NCI-H1048 (cell line): ENCODE measurements around the gene PARD3B.

Experiments used
- DNase-seq: peaks from one replicate; lab custom pipeline; 2025; lab: John Stamatoyannopoulos, UW

PARD3B gene

GRCh38 chr2:204842068-204842467, 296.8 kb downstream of the PARD3B start:
- DNase-seq, result no peak

DNA sequence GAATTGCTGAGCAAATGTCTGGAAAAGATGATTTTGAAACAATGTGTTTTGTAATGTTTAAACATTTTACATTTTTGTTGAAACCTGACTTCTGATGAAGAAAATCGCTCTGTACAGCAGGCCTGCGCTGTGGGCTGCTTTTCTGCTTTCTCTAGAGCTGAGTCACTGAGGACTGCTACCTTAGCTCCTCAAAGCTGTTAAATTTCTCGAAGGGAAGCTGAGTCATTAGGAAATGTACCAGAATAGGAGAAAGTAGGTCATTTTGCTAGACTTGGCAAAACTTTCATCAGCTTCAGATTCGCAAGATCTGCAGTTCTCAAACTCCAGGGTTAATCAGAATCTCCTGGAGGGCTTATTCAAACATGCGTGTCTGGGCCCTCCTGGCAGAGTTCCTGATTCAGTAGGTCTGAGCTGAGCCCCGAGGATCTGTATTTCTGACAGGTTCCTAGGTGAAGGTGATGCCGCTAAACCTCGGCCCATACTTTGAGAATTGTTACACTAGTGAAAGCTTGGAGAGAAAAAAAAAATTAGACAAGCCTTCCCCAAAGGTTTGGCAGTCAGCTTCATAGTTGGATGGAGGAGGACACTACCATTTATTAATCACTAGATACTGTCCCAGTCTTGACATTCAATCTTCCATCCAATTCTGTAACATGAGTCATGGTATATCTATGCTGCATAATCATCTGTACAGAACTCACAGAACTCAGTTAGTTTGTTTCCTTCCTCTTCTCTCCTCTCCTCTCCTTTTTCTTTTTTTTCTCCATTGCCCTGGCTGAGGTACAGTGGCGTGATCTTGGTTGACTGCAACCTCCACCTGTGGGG, 297.6 kb downstream of the PARD3B start:
- no peak for DNase-seq

DNA sequence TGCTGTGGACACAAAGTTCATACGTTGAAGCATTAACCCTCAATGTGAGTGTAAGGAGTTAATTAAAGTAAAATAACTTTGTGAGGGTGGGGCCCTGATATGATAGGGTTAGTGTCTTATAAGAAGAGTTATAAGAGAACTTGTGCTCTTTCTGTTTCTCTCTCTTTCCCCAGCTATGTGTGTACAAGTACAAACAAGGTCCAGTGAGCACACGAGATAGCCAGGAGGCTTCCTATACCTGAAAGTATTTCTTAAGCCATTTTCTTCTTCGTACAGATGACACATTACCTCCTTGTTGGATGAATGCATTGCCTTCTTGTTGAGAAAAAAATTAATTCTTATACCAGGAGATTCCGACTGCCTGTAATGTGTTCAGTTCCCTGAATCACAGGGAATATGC, 301.2 kb downstream of the PARD3B start:
- no peak for DNase-seq

GRCh38 chr2:204849892-204850291, 304.6 kb downstream of the PARD3B start:
- peak; percentile 17 for DNase-seq

DNA sequence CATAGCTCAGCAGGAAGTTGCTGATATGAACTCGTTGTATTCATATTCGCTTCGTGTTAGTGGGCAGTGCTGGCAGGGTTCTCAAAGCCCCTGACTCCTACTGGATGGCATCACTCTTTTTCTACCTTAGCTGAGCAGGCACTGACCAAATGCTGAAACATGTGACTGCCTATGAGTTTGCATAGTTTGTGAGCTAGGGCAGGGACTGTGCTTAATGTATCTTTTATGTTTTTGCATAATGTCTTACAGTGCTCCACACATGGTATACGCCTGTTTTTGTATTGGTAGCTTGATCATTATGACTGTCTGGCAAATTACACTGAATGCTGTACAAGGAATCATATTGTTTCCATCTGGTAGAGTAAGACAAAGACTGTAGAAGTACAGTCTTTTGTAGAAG, 305.3 kb downstream of the PARD3B start:
- peak; percentile 3 for DNase-seq

DNA sequence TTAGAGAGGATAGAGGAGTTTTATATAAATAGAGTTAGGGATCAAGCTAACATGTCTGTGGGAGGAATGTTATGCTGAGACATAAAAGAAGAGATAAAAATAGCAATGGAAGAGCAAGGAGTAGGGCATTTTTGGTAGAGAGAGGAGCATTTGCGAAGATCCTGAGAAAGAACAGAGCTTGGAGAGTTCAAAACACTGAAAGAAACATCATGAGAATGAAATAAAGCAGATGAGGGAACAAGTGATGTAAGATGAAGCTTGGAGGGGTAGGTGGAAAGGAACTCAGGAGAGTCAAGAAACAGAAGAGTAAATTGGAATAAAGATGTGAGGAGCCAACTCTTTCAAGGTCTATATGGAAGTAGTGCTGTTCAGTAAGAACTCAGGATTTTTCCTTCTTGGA, 308.6 kb downstream of the PARD3B start:
- DNase-seq, result no peak

GRCh38 chr2:204860274-204860673, 315.0 kb downstream of the PARD3B start:
- no peak for DNase-seq

- DNase-seq, result no peak
Measured at GRCh38 chr2:204862809-204863208, 317.5 kb downstream of the PARD3B start.

- no peak for DNase-seq
Measured at GRCh38 chr2:204863336-204863735, 318.1 kb downstream of the PARD3B start.

DNA sequence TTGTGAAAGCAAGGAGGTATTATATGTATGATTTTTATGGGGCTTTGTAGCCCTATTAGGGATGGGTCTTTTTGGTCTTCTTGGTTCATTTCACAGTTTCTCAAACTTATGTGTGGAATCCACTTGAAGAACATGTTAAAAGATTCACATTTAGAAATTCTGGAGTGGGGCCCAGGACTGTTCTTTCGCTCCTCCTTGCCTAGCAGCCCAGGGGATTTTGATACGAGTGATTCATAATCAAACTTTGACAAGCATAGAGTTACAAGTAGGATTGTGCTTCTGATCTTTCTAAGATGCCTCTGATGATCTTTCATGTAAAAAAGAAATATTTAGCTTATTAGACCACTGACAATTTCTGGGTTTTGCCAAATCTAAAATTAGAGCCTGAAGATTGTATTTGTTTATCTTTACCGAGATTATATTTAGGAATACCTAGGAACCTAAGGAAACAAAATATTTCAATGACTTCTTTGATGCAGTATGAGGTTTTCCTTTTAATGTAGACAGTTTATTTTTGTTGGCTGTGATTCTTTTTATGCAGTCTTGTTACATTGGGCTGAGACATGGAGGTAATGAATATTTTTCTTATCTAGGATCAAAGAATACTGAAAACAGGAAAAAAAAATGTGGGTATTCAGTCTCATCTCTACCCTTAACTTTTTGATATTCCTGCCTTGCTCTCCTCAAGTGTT, 324.0 kb downstream of the PARD3B start:
- DNase-seq, result no peak

- no peak for DNase-seq
Measured at GRCh38 chr2:204870053-204870452, 324.8 kb downstream of the PARD3B start.

GRCh38 chr2:204871231-204871953, 326.1 kb downstream of the PARD3B start:
- no peak for DNase-seq

DNA sequence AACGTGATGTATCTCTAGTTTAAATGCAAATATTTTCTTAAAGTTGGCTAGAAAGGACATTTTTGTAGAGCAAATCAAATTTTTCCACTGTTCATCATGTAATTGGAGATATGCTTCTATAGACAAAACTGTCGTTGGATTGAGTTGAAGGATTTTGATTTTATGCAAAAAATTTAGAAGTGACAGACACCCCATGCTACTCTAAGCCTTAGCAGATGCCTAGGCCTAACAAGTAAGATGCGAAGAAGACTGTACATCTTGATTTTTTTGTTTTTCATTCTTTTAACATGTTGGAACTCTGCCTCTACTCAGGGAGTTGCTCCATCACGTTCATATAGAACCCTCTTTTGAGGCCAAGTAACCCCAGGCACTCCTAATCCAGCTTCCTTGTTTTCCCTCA, 331.0 kb downstream of the PARD3B start:
- DNase-seq, result no peak

DNA sequence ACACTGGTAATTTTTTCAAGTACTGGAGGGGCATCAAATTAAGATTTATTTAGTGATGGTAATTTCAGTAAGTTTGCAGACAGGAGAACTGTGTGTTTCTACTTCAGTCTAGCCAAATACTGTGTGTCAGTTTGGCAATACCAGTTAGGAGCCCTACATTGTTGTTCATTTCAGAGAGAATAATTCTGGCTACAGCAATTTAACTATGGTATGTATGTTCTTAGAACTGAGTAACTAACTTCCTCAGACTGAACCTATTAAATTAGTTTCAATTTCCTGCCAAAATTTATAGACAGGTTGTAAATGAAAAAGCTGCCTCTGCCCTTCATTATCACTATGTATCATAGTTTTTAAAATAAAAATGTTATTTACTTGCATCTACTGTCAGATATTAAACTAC, 332.4 kb downstream of the PARD3B start:
- no peak for DNase-seq

DNA sequence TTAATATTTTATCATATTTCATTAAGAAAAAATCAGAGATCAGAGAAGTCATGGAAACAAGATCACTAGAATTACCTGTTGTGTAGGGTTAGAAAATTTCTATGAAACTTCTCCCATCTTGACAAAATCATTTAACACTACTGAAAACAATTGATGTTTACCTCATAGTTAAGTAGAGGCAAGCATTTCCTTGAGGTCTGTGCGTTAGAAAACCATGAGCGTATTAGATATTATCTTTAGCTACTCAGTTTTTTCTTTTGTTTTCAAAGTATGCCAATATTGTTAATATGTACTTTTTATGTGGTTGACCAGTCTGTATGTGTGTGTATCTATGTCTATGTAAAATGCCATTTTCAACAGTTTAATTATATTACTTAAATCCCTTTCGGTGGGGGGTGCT, 335.7 kb downstream of the PARD3B start:
- DNase-seq, result no peak

GRCh38 chr2:204881655-204882054, 336.4 kb downstream of the PARD3B start:
- no peak for DNase-seq

DNA sequence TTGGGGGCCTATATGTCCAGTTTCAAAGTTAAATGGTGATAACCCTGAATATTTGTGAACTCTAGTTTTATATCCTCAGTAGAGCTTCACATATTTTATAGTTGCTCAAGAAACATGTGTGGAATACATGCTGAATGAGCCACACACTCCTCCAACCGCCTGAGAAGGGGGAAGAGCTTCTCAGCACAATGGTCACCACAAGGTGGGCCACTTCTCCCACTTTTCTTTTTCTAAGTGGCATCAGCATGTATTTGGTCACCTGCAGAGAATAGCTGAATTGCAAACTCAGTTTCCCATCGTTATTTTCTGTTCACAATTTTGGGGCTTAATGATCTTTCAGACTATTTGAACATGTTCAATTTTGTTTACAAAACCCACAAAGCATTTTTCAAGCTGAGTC, 340.5 kb downstream of the PARD3B start:
- no peak for DNase-seq

DNA sequence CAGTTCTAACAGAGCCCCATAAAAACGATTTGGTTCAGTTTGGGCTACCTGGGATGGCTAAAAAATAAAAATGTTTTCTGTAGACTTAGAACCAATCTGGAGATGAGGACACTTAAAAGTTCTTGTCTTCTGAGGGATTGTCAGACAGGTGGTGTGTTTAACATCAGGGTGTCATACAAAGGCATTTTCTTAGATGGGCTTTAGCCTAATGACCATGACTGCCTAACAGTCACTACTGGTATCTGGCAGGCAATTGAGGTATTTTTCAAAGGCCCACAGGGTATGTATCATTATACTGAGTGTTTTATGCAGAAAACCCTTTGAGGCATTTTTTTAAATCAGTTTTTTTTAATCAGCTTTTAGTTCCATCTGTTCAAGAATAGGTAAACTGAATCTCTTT, 341.4 kb downstream of the PARD3B start:
- DNase-seq, result no peak

DNA sequence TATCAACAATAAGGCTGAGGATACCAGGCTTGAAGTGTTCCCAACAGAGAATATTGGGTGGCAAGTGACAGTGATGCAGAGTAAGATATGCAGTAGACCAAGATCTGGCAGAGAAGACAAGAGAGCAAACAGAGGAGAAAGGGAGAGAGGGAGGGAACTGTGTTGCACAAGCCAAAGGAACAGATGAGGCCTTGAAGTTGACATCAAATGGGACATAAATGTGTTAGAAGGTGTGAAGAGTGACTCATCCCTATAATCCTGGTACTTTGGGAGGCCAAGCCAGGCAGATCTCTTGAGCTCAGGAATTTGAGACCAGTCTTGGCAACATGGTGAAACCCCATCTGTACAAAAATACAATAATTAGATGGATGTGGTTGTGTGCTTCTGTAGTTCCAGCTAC, 342.9 kb downstream of the PARD3B start:
- DNase-seq, result no peak

DNA sequence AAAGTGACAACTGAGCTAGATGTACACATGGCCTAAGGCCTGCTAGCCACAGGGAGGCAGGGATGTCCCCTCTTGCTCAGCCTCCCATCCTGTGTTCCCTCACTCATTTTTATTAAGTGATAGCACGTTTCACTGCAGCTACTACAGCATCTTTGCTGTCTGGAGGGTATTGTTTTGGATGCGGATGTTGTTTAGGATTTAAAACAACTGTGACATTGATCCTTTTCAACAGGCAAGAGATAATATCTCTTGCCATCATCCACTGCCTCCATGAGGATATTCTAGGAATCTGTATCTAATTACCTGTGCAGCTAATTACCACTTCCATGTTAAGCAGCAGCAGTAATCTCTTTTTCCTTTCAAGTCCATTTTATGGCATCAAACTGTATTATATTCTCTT, 345.4 kb downstream of the PARD3B start:
- DNase-seq, result no peak

DNA sequence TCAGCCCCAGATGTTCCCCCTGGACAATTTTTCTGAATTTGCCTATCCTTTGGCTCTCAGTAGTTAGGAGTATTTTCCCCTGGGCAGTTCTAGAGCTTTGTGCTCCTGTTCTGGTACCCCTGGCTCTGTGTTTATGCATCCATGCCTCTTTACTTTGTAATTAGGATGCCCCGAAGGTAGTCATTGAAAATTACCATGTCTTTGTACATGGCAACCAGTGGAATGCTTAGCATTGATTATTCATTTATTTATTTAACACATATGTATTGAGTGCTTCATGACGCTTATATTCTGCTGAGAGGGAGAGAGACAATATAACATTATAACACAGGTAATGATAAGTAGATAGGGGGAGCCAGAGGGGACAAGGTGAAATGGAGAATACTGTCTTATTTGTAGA, 346.5 kb downstream of the PARD3B start:
- no peak for DNase-seq

DNA sequence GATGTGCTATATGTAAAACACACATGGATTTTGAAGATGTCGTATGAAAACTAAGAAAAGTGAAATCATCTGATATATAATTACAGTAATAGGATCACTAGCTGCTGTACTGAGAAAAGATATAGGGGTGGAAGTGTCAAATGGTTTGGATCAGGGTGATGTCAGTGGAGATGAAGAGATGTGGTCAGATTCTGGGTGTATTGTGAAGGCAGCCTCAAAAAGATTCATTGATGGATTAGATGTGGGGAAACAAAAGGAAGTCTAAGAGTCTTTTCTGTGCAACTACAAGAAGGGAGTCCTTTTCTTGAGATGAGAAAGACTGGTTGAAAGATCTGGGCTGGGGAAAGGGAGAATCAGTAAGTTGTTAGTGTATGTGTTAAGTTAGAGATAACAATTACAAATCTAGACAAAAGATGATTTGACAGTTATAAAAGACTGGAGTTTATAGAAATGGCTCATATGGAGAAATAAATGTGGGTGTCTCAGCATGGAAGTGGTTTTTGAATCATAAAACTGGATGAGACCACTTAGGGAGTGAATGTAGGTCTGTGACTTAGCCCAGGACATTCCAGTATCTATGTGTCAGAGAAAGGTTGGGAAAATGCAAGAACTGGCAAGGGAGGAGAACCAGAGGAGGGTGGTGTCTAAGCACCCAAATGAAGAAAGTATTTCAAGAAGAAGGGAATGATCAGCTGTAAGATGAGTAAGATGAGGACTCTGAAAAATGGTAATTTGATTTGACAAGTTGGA, 347.4 kb downstream of the PARD3B start:
- no peak for DNase-seq
